K562 (cell line): Measurements from ENCODE around the gene DYRK1A. TPM values are rescaled to one million over a fixed set of nuclear protein-coding genes. Genes with fewer than 3 reads are reported as not detected.

ENCODE experiments used
- ARHGAP35 ChIP-seq: fragments of 450-650 bp; IDR thresholded peaks from 2 replicates; pipeline ENCODE4 v1.6.1; 2018; ENCODE audit not compliant: partially characterized antibody
- CEBPZ ChIP-seq: fragments of 150-350 bp; IDR thresholded peaks from 2 replicates; pipeline ENCODE4 v1.6.1; 2014; ENCODE audit warnings: low read depth, mild to moderate bottlenecking, low read length, borderline replicate concordance
- CLOCK ChIP-seq: fragments of 250-450 bp; sonication (Bioruptor Pico); IDR thresholded peaks from 2 replicates; pipeline ENCODE4 v1.4.0; 2020; ENCODE audit warnings: mild to moderate bottlenecking, moderate library complexity, borderline replicate concordance
- CREBBP ChIP-seq: IDR thresholded peaks from one replicate; pipeline ENCODE4 v1.6.1; 2012; ENCODE audit warnings: low read depth, mild to moderate bottlenecking, control low read depth, inconsistent platforms, low read length
- E2F1 ChIP-seq: sonication (generic); formaldehyde crosslinking; IDR thresholded peaks from 2 replicates; pipeline ENCODE4 v1.8.1; 2023; ENCODE audit warnings: mild to moderate bottlenecking, missing genetic modification reagents, moderate library complexity
- ETS2 ChIP-seq: IDR thresholded peaks from 2 replicates; pipeline ENCODE4 v1.6.1; 2016; ENCODE audit warnings: borderline replicate concordance, missing genetic modification characterization, mild to moderate bottlenecking, moderate library complexity, missing compliant biosample characterization; ENCODE audit not compliant: poor library complexity, severe bottlenecking
- FOS ChIP-seq: IDR thresholded peaks from 3 replicates; pipeline ENCODE4 v1.6.1; 2011; ENCODE audit not compliant: insufficient read length; ENCODE audit errors: extremely low read depth
- FOXJ3 ChIP-seq: sonication (generic); formaldehyde crosslinking; IDR thresholded peaks from 2 replicates; pipeline ENCODE4 v1.4.0; 2020; ENCODE audit warnings: mild to moderate bottlenecking, missing genetic modification reagents
- FUS ChIP-seq: fragments of 200-400 bp; formaldehyde crosslinking; optimal IDR thresholded peaks from 2 replicates; pipeline ENCODE3; 2017; ENCODE audit warnings: low read depth, low read length
- GTF2A2 ChIP-seq: IDR thresholded peaks from 2 replicates; pipeline ENCODE4 v1.6.1; 2016; ENCODE audit warnings: mild to moderate bottlenecking, missing genetic modification characterization, missing compliant biosample characterization
- HCFC1 ChIP-seq: IDR thresholded peaks from 2 replicates; pipeline ENCODE4 v1.6.1; 2012; ENCODE audit warnings: low read depth, low read length, improper control_type of control experiment
- KLF1 ChIP-seq: fragments of 450-650 bp; IDR thresholded peaks from 2 replicates; pipeline ENCODE4 v1.6.1; 2016; ENCODE audit warnings: missing genetic modification characterization, missing compliant biosample characterization
- MEF2A ChIP-seq: IDR thresholded peaks from 2 replicates; pipeline ENCODE4 v1.6.1; 2011; ENCODE audit warnings: low read depth, mild to moderate bottlenecking, low read length, moderate library complexity; ENCODE audit not compliant: control insufficient read depth
- PTBP1 ChIP-seq: fragments of 200-400 bp; formaldehyde crosslinking; IDR thresholded peaks from 2 replicates; pipeline ENCODE4 v1.6.1; 2017; ENCODE audit warnings: low read depth, low read length
- RFX1 ChIP-seq: fragments of 450-650 bp; IDR thresholded peaks from 2 replicates; pipeline ENCODE4 v1.6.1; 2016; ENCODE audit warnings: mild to moderate bottlenecking, moderate library complexity
- SMAD1 ChIP-seq: fragments of 150-350 bp; IDR thresholded peaks from 2 replicates; pipeline ENCODE4 v1.6.1; 2014; ENCODE audit warnings: low read length, low read depth; ENCODE audit not compliant: partially characterized antibody
- SRSF3 ChIP-seq: fragments of 200-400 bp; formaldehyde crosslinking; IDR thresholded peaks from 2 replicates; pipeline ENCODE4 v1.6.1; 2016; ENCODE audit warnings: mild to moderate bottlenecking, low read length, moderate library complexity; ENCODE audit not compliant: insufficient read depth
- TBL1XR1 ChIP-seq, 2 experiments: IDR thresholded peaks; 2 replicates each; pipeline ENCODE4 v1.6.1; 2012; ENCODE audit warnings: improper control_type of control experiment in 2 of 2, low read length in 2 of 2, mild to moderate bottlenecking in 1 of 2
- THAP7 ChIP-seq: fragments of 250-450 bp; sonication (Bioruptor Pico); IDR thresholded peaks from 2 replicates; pipeline ENCODE4 v1.5.0; 2021
- ZNF830 ChIP-seq: fragments of 250-450 bp; sonication (Bioruptor Pico); IDR thresholded peaks from 2 replicates; pipeline ENCODE4 v1.5.0; 2021; ENCODE audit warnings: mild to moderate bottlenecking
- polyA plus RNA-seq, 8 experiments: library from polyadenylated mRNA; depleted of rRNA in 4 of 8; stranded (reverse) in 5 of 8; unstranded in 3 of 8; fragments of >200 nt; fragmentation: Nextera tagmentation in 2 of 8; fragmentation: Illumina TruSeq in 1 of 8; extraction: Ambion mirVana in 2 of 8; extraction: Trizol in 1 of 8; gene quantifications; 2 replicates each; pipeline versions ENCODE4 v1.2.1 to v1.2.3, GENCODE V29; 2011 to 2014; ENCODE audit warnings: inconsistent platforms in 1 of 8, missing spikeins in 1 of 8
- total RNA-seq, 7 experiments: library from RNA; depleted of rRNA in 6 of 7; stranded (reverse); fragments of >200 nt in 6 of 7; fragmentation: Illumina TruSeq in 2 of 7; extraction: Trizol in 2 of 7; gene quantifications; 2 replicates each; pipeline versions ENCODE4 v1.2.1 to v1.2.3, GENCODE V29; 2011 to 2021; ENCODE audit warnings: low replicate concordance in 1 of 7

The DYRK1A gene
- total and polyA plus RNA-seq, 9 of the 15 experiments (the other 6 are each of a cell fraction or from before 2014, with no cell fraction given), result 3.7 to 64.8 (median 42.3) TPM

GRCh38 chr21:37370152-37371040, 3.8 kb downstream of the DYRK1A start (continued):
- TF ChIP-seq THAP7 (CRISPR knock-in tag), result no peak
- no peak for TF ChIP-seq MEF2A
- TF ChIP-seq SRSF3, result no peak
- no peak for TF ChIP-seq FUS
- no peak for TF ChIP-seq SMAD1
- no peak for TF ChIP-seq E2F1 (CRISPR knock-in tag)
- no peak for TF ChIP-seq FOS
- no peak for TF ChIP-seq HCFC1
- TF ChIP-seq GTF2A2, result no peak
- TF ChIP-seq FOXJ3 (CRISPR knock-in tag), result no peak
- TF ChIP-seq ETS2, result no peak
- TF ChIP-seq ZNF830 (CRISPR knock-in tag), result no peak
- no peak for TF ChIP-seq PTBP1
- no peak for TF ChIP-seq KLF1 (tag)
- TF ChIP-seq RFX1, result peak; percentile 3; the same call in 1 of the 2 replicates
- no peak for TF ChIP-seq CLOCK (CRISPR knock-in tag)
- TF ChIP-seq CREBBP, result no peak
- TF ChIP-seq CEBPZ, result no peak
- peak in 1 of 2 experiments; percentile 80; a peak in 2 of 4 replicates for TF ChIP-seq TBL1XR1 (IDR thresholded peaks at IDR 0.05; ENCODE audit: low read length in 2 of 2)
- no peak for TF ChIP-seq ARHGAP35
